Measurements from ENCODE around the gene CPNE6.

The CPNE6 gene

GRCh38 chr14:24123424-24124417, 52.4 kb downstream of the CPNE6 start:
- H3K27ac ChIP-seq: 0 out of 2 replicates have a peak overlapping the region, but pooled peaks have one; percentile 29

GRCh38 chr14:24126939-24127338, 55.6 kb downstream of the CPNE6 start:
- TF ChIP-seq ZFX (IDR thresholded peaks at IDR 0.05; ENCODE audit: borderline replicate concordance): no peak
- TF ChIP-seq, protein P1, sequence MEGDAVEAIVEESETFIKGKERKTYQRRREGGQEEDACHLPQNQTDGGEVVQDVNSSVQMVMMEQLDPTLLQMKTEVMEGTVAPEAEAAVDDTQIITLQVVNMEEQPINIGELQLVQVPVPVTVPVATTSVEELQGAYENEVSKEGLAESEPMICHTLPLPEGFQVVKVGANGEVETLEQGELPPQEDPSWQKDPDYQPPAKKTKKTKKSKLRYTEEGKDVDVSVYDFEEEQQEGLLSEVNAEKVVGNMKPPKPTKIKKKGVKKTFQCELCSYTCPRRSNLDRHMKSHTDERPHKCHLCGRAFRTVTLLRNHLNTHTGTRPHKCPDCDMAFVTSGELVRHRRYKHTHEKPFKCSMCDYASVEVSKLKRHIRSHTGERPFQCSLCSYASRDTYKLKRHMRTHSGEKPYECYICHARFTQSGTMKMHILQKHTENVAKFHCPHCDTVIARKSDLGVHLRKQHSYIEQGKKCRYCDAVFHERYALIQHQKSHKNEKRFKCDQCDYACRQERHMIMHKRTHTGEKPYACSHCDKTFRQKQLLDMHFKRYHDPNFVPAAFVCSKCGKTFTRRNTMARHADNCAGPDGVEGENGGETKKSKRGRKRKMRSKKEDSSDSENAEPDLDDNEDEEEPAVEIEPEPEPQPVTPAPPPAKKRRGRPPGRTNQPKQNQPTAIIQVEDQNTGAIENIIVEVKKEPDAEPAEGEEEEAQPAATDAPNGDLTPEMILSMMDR (IDR thresholded peaks at IDR 0.05): no peak

More at GRCh38 chr14:24123424-24124417, 52.4 kb downstream of the CPNE6 start:
- no peak for TF ChIP-seq ZFX (IDR thresholded peaks at IDR 0.05; ENCODE audit: borderline replicate concordance)
- TF ChIP-seq, protein P1 (IDR thresholded peaks at IDR 0.05): no peak

GRCh38 chr14:24127673-24128072, 56.3 kb downstream of the CPNE6 start:
- H3K27ac ChIP-seq: no peak overlapping the region
- TF ChIP-seq, protein P1 (IDR thresholded peaks at IDR 0.05): no peak
- no peak for TF ChIP-seq ZFX (IDR thresholded peaks at IDR 0.05; ENCODE audit: borderline replicate concordance)

More at GRCh38 chr14:24126939-24127338, 55.6 kb downstream of the CPNE6 start:
- H3K27ac ChIP-seq: no peak overlapping the region
